ENCODE results near the gene CAPN7.
A peak's percentile ranks its signal among the peaks of the same experiment; 100 is the strongest.

CAPN7 gene

GRCh38 chr3:15269091-15269989 is 63.3 kb downstream of the CAPN7 start:
- TF ChIP-seq, protein P1, sequence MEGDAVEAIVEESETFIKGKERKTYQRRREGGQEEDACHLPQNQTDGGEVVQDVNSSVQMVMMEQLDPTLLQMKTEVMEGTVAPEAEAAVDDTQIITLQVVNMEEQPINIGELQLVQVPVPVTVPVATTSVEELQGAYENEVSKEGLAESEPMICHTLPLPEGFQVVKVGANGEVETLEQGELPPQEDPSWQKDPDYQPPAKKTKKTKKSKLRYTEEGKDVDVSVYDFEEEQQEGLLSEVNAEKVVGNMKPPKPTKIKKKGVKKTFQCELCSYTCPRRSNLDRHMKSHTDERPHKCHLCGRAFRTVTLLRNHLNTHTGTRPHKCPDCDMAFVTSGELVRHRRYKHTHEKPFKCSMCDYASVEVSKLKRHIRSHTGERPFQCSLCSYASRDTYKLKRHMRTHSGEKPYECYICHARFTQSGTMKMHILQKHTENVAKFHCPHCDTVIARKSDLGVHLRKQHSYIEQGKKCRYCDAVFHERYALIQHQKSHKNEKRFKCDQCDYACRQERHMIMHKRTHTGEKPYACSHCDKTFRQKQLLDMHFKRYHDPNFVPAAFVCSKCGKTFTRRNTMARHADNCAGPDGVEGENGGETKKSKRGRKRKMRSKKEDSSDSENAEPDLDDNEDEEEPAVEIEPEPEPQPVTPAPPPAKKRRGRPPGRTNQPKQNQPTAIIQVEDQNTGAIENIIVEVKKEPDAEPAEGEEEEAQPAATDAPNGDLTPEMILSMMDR (IDR thresholded peaks at IDR 0.05; ENCODE audit: extremely low read depth, missing control alignments): no peak
- peak; percentile 79 for DNase-seq (ENCODE audit: low spot score)

DNA sequence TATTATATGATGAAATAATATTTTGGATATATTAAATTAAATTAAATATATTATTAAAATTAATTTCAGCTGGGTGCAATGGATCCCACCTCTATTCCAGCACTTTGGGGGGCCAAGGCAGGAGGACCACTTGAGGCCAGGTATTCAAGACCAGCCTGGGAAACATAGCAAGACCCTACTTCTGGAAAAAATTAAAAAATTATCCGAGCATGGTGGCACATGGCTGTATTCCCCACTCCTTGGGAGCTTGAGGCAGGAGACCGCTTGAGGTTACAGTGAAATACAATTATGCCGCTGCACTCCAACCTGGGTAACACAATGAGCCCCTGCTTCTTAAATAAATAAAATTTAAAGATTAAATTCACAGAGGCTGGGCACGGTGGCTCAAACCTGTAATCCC is 65.0 kb downstream of the CAPN7 start:
- DNase-seq (ENCODE audit: low spot score): no peak
- TF ChIP-seq, protein P1 (IDR thresholded peaks at IDR 0.05; ENCODE audit: extremely low read depth, missing control alignments): no peak

GRCh38 chr3:15271785-15272381 is 65.8 kb downstream of the CAPN7 start:
- DNase-seq (ENCODE audit: low spot score): peak; percentile 67

DNA sequence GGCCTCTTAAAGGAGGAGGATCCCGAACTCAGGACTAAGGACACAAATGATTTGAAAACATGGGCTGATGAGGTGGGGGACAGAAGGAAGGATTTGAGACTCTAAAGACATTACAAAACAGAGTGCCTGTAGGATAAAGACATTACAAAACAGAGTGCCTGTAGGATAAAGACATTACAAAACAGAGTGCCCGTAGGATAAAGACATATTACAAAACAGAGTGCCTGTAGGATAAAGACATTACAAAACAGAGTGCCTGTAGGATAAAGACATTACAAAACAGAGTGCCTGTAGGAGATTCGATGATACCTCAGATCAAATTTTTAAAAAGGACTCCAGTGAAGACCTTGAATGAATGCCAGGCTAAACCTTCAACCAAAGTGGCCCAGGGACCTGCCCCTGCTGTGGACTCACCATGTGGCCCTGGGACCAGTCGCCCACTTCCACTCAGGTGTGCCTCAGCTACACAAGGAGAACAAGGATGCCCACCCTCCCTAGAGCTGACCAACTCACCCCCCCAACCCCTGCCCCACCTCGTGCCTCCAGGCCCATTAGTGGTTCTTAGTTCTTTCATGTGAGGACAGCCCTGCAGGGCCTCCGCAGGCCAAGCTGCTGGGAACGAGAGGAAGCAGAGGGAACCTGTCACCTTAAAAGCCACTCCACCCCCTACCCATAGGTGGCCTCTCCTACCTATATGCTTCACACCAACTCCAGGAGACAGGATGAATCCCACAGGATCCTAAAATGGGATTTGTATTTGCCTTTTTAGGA is 66.6 kb downstream of the CAPN7 start:
- no peak for DNase-seq (ENCODE audit: low spot score)
- TF ChIP-seq, protein P1 (IDR thresholded peaks at IDR 0.05; ENCODE audit: extremely low read depth, missing control alignments): no peak

More at GRCh38 chr3:15271785-15272381, 65.8 kb downstream of the CAPN7 start:
- TF ChIP-seq, protein P1 (IDR thresholded peaks at IDR 0.05; ENCODE audit: extremely low read depth, missing control alignments): no peak

- TF ChIP-seq, protein P1 (IDR thresholded peaks at IDR 0.05; ENCODE audit: extremely low read depth, missing control alignments): no peak
These were observed 67.2 kb downstream of the CAPN7 start for GRCh38 chr3:15273227-15273626.

DNA sequence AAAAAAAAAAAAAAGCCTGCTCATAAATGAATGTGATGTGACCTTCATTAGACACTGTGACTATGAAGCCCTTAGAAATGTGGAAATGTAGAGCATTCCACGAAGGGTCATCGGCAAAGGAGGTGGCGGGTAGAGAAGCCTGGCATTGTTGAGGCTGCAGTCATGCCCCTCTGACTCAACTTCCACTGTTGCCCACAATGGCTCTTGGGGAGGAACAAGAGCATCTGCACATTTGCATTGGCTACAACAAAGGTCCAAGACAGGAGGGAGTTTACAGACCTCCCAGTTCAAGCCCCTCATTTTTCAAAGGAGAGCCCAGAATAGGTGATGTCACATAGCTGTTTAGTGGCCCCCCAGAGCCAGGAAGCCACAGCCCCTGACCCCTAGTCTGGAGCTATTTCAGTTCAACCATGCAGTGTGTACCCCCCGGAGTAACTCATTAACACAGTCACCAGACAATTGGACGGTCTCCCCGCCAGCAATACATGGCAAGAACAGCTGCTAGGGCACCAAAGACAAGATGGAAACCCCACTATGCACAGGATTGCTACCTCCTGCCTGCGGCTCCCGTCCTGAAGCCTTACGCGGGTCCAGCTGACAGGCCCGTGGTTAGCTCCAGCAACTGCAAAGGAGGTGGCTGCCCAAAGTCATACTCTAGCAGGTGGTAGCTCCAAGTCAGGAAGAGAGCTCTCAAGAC is 70.1 kb downstream of the CAPN7 start:
- TF ChIP-seq, protein P1 (IDR thresholded peaks at IDR 0.05; ENCODE audit: extremely low read depth, missing control alignments): no peak
- no peak for DNase-seq (ENCODE audit: low spot score)

More at GRCh38 chr3:15273227-15273626, 67.2 kb downstream of the CAPN7 start:
- no peak for DNase-seq (ENCODE audit: low spot score)

Measured in GM20000 (cell line).